Immature natural killer cell (primary cell): ENCODE data around the gene PRKCA. TPM values are rescaled to one million over a fixed set of nuclear protein-coding genes. Genes with fewer than 3 reads are reported as not detected.
"Not testable (repeated sequence)": the region's sequence is repeated elsewhere in the genome, so short reads cannot be mapped to it uniquely, and the experiment has no call there.

Experiments
- DNase-seq, 3 donors: peaks; one replicate each; pipeline ENCODE4 v3.0.0; 2022; ENCODE audit warnings: mixed read lengths in 1 of 3
- H3K27ac Mint-ChIP-seq, 6 donors: one replicate each; pipeline ENCODE4 v1.8.0; 2020; ENCODE audit warnings: mixed read lengths in 6 of 6, mild to moderate bottlenecking in 5 of 6, inconsistent platforms in 4 of 6, moderate library complexity in 3 of 6
- H3K27me3 Mint-ChIP-seq, 3 donors: one replicate each; pipeline ENCODE4 v1.8.0; 2020 to 2021; ENCODE audit warnings: low read depth in 3 of 3, mild to moderate bottlenecking in 3 of 3, mixed read lengths in 3 of 3, moderate library complexity in 3 of 3, inconsistent platforms in 1 of 3
- H3K36me3 Mint-ChIP-seq, 3 donors: one replicate each; pipeline ENCODE4 v1.8.0; 2020; ENCODE audit warnings: mixed read lengths in 3 of 3, inconsistent platforms in 2 of 3, mild to moderate bottlenecking in 2 of 3
- H3K4me1 Mint-ChIP-seq, 2 donors: one replicate each; pipeline ENCODE4 v1.8.0; 2020; ENCODE audit warnings: inconsistent platforms in 2 of 2, mild to moderate bottlenecking in 2 of 2, mixed read lengths in 2 of 2, moderate library complexity in 1 of 2
- H3K4me3 Mint-ChIP-seq, 5 donors: one replicate each; pipeline ENCODE4 v1.8.0; 2020; ENCODE audit warnings: mild to moderate bottlenecking in 5 of 5, mixed read lengths in 5 of 5, inconsistent platforms in 3 of 5, moderate library complexity in 3 of 5
- H3K9me3 Mint-ChIP-seq, 6 donors: one replicate each; pipeline ENCODE4 v1.8.0; 2020; ENCODE audit warnings: mild to moderate bottlenecking in 6 of 6, mixed read lengths in 6 of 6, inconsistent platforms in 4 of 6, moderate library complexity in 3 of 6
- polyA plus RNA-seq, 3 donors: library from polyadenylated mRNA; unstranded; fragments of 300-500 nt; fragmentation: Illumina TruSeq; gene quantifications; one replicate each; pipeline ENCODE4 v1.2.3, GENCODE V29; 2021

The PRKCA gene
- polyA plus RNA-seq, 3 donors from 2014 or later, result 0.18 to 1.3 (median 0.28) TPM

- Mint-ChIP-seq H3K9me3 (no peaks in the 10 kb centered on the region), H3K36me3 (no peaks in the 10 kb centered on the region), H3K4me3 (no peak overlapping the region), H3K4me1 (peaks cover 11 to 13% of the 10 kb centered on the region in 2 donors), H3K27ac (no peak overlapping the region), H3K27me3 (no peaks in the 10 kb centered on the region)
- DNase-seq, result no peak
Measured at GRCh38 chr17:66343531-66344078, 41.2 kb downstream of the PRKCA start.

- Mint-ChIP-seq H3K27ac (no peak overlapping the region), H3K4me1 (peaks cover 8% of the 10 kb centered on the region in 2 donors), H3K4me3 (no peak overlapping the region), H3K9me3 (no peaks in the 10 kb centered on the region), H3K36me3 (no peaks in the 10 kb centered on the region), H3K27me3 (no peaks in the 10 kb centered on the region)
- DNase-seq, result no peak
Measured at GRCh38 chr17:66344473-66344872, 42.1 kb downstream of the PRKCA start.

GRCh38 chr17:66345264-66345663, 42.9 kb downstream of the PRKCA start:
- H3K4me1 Mint-ChIP-seq, result peaks cover under 1 to 1% of the 10 kb centered on the region in 2 donors
- no peaks in the 10 kb centered on the region for H3K27me3 Mint-ChIP-seq
- no peaks in the 10 kb centered on the region for H3K36me3 Mint-ChIP-seq
- no peak overlapping the region for H3K27ac Mint-ChIP-seq
- no peak overlapping the region for H3K4me3 Mint-ChIP-seq
- no peak for DNase-seq
- no peaks in the 10 kb centered on the region for H3K9me3 Mint-ChIP-seq

GRCh38 chr17:66345949-66346638, 43.7 kb downstream of the PRKCA start:
- not testable (repeated sequence) for H3K9me3 Mint-ChIP-seq, H3K4me1 Mint-ChIP-seq, DNase-seq, H3K36me3 Mint-ChIP-seq, H3K27ac Mint-ChIP-seq, H3K27me3 Mint-ChIP-seq, H3K4me3 Mint-ChIP-seq

GRCh38 chr17:66347661-66348514, 45.5 kb downstream of the PRKCA start:
- H3K4me3 Mint-ChIP-seq, result no peak overlapping the region
- DNase-seq, result no peak
- peaks cover 0 to 2% (median 0%) of the 10 kb centered on the region in 3 donors for H3K27me3 Mint-ChIP-seq
- peaks cover 1 to 7% of the 10 kb centered on the region in 2 donors for H3K4me1 Mint-ChIP-seq
- H3K36me3 Mint-ChIP-seq, result peaks cover 0 to 3% (median 0%) of the 10 kb centered on the region in 3 donors
- no peak overlapping the region for H3K27ac Mint-ChIP-seq
- no peaks in the 10 kb centered on the region for H3K9me3 Mint-ChIP-seq

GRCh38 chr17:66348584-66349165, 46.3 kb downstream of the PRKCA start:
- Mint-ChIP-seq H3K9me3 (no peaks in the 10 kb centered on the region), H3K27me3 (peaks cover 0 to 2% (median 0%) of the 10 kb centered on the region in 3 donors), H3K27ac (no peak overlapping the region), H3K4me3 (no peak overlapping the region), H3K36me3 (peaks cover 0 to 3% (median 0%) of the 10 kb centered on the region in 3 donors), H3K4me1 (peaks cover 1 to 7% of the 10 kb centered on the region in 2 donors)
- DNase-seq, result no peak

- no peak overlapping the region for H3K4me3 Mint-ChIP-seq
- H3K4me1 Mint-ChIP-seq, result peaks cover 1 to 7% of the 10 kb centered on the region in 2 donors
- H3K9me3 Mint-ChIP-seq, result no peaks in the 10 kb centered on the region
- DNase-seq, result no peak
- peaks cover 0 to 2% (median 0%) of the 10 kb centered on the region in 3 donors for H3K27me3 Mint-ChIP-seq
- H3K27ac Mint-ChIP-seq, result no peak overlapping the region
- peaks cover 0 to 3% (median 0%) of the 10 kb centered on the region in 3 donors for H3K36me3 Mint-ChIP-seq
Measured at GRCh38 chr17:66349521-66350254, 47.3 kb downstream of the PRKCA start.

- H3K4me1 Mint-ChIP-seq, DNase-seq, H3K27me3 Mint-ChIP-seq, H3K27ac Mint-ChIP-seq, H3K9me3 Mint-ChIP-seq, H3K4me3 Mint-ChIP-seq, H3K36me3 Mint-ChIP-seq: not testable (repeated sequence)
Measured at GRCh38 chr17:66350576-66350975, 48.2 kb downstream of the PRKCA start.

GRCh38 chr17:66351033-66351432, 48.6 kb downstream of the PRKCA start:
- H3K27ac Mint-ChIP-seq, result no peak overlapping the region
- H3K4me1 Mint-ChIP-seq, result peaks cover 1 to 7% of the 10 kb centered on the region in 2 donors
- H3K9me3 Mint-ChIP-seq, result no peaks in the 10 kb centered on the region
- H3K4me3 Mint-ChIP-seq, result no peak overlapping the region
- peaks cover 0 to 2% (median 0%) of the 10 kb centered on the region in 3 donors for H3K27me3 Mint-ChIP-seq
- peaks cover 0 to 3% (median 0%) of the 10 kb centered on the region in 3 donors for H3K36me3 Mint-ChIP-seq
- no peak for DNase-seq

- Mint-ChIP-seq H3K4me3 (no peak overlapping the region), H3K27me3 (peaks cover 0 to 2% (median 0%) of the 10 kb centered on the region in 3 donors), H3K9me3 (no peaks in the 10 kb centered on the region), H3K4me1 (peaks cover 1 to 7% of the 10 kb centered on the region in 2 donors), H3K27ac (no peak overlapping the region), H3K36me3 (peaks cover 0 to 3% (median 0%) of the 10 kb centered on the region in 3 donors)
- DNase-seq, result no peak
Measured at GRCh38 chr17:66351701-66352100, 49.3 kb downstream of the PRKCA start.

GRCh38 chr17:66353937-66354401, 51.6 kb downstream of the PRKCA start:
- Mint-ChIP-seq H3K36me3 (peaks cover 0 to 3% (median 0%) of the 10 kb centered on the region in 3 donors), H3K27me3 (peaks cover 0 to 2% (median 0%) of the 10 kb centered on the region in 3 donors), H3K4me3 (no peak overlapping the region), H3K9me3 (no peaks in the 10 kb centered on the region), H3K4me1 (peaks cover 1 to 7% of the 10 kb centered on the region in 2 donors), H3K27ac (no peak overlapping the region)
- no peak for DNase-seq

GRCh38 chr17:66354472-66354871, 52.1 kb downstream of the PRKCA start:
- Mint-ChIP-seq H3K27me3 (peaks cover 0 to 2% (median 0%) of the 10 kb centered on the region in 3 donors), H3K27ac (peak overlapping the region in 1 of 6 donors; percentile 7), H3K4me3 (no peak overlapping the region), H3K4me1 (peaks cover 1 to 7% of the 10 kb centered on the region in 2 donors), H3K36me3 (peaks cover 0 to 3% (median 0%) of the 10 kb centered on the region in 3 donors), H3K9me3 (no peaks in the 10 kb centered on the region)
- DNase-seq, result no peak

GRCh38 chr17:66354981-66355380, 52.6 kb downstream of the PRKCA start:
- H3K27me3 Mint-ChIP-seq, result peaks cover 0 to 2% (median 0%) of the 10 kb centered on the region in 3 donors
- no peak for DNase-seq
- H3K36me3 Mint-ChIP-seq, result peaks cover 0 to 3% (median 0%) of the 10 kb centered on the region in 3 donors
- peak overlapping the region in 1 of 6 donors; percentile 7 for H3K27ac Mint-ChIP-seq
- H3K4me1 Mint-ChIP-seq, result peaks cover 1 to 7% of the 10 kb centered on the region in 2 donors
- no peaks in the 10 kb centered on the region for H3K9me3 Mint-ChIP-seq
- H3K4me3 Mint-ChIP-seq, result no peak overlapping the region
